B cell (primary cell): ENCODE results near the gene PTPN21. TPM values are rescaled to one million over a fixed set of nuclear protein-coding genes. Genes with fewer than 3 reads are reported as not detected.

Experiments used
- ATAC-seq: fragments of 200-7000 bp; cut with Tn5 transposase; one replicate; pipeline ENCODE4 v1.10.0; 2021; ENCODE audit warnings: low read depth, mild to moderate bottlenecking, moderate number of reproducible peaks, moderate library complexity
- CTCF ChIA-PET: fragments of 350-600 bp; sonication (Branson Sonifier 250); formaldehyde crosslinking; loops from one replicate; lab custom pipeline; 2021; ENCODE audit warnings: antibody characterized with exemption, inconsistent platforms; lab: Charles Lee
- POLR2A ChIA-PET: fragments of 350-600 bp; sonication (Branson Sonifier 250); formaldehyde crosslinking; loops from one replicate; lab custom pipeline; 2021; ENCODE audit warnings: antibody characterized with exemption; lab: Charles Lee
- DNase-seq: peaks from one replicate; pipeline ENCODE4 v3.0.0; 2013
- H2AFZ ChIP-seq: 2 replicates; pipeline ENCODE4 v1.6.1; 2012; ENCODE audit warnings: mild to moderate bottlenecking, low read depth, low read length; ENCODE audit not compliant: insufficient read depth, poor library complexity, severe bottlenecking
- H3K27ac ChIP-seq, 2 donors: 1 replicate in 1 of 2; 2 replicates in 1 of 2; pipeline ENCODE4 v1.5.1; 2012 to 2013; ENCODE audit warnings: low read length in 2 of 2, mild to moderate bottlenecking in 2 of 2, moderate library complexity in 1 of 2
- H3K27me3 ChIP-seq, 4 experiments: fragments of 200-600 bp in 1 of 4; sonication (generic) in 1 of 4; replicated peaks in 1 of 4; 1 replicate in 2 of 4; 2 replicates in 2 of 4; pipeline versions ENCODE4 v1.6.1 to v1.7.0; 2013 to 2016; ENCODE audit warnings: low read length in 3 of 4, mild to moderate bottlenecking in 2 of 4, mixed read lengths in 1 of 4, moderate library complexity in 1 of 4; ENCODE audit not compliant: insufficient read depth in 4 of 4, control insufficient read depth in 3 of 4; ENCODE audit errors: control extremely low read depth in 1 of 4
- H3K36me3 ChIP-seq, 2 experiments: replicated peaks in 1 of 2; 1 replicate in 1 of 2; 2 replicates in 1 of 2; pipeline versions ENCODE4 v1.6.1 to v1.7.1; 2013; ENCODE audit warnings: low read length in 1 of 2; ENCODE audit not compliant: insufficient read depth in 2 of 2, control insufficient read depth in 1 of 2; ENCODE audit errors: control extremely low read depth in 1 of 2, extremely low read depth in 1 of 2
- H3K4me1 ChIP-seq, 2 donors: fragments of 200-600 bp in 1 of 2; sonication (generic) in 1 of 2; 1 replicate in 1 of 2; 2 replicates in 1 of 2; pipeline versions ENCODE4 v1.5.1 to v1.6.1; 2013 to 2017; ENCODE audit warnings: low read length in 2 of 2; ENCODE audit not compliant: control insufficient read depth in 2 of 2, insufficient read depth in 2 of 2
- H3K4me2 ChIP-seq: replicated peaks from 2 replicates; pipeline ENCODE3; 2012; ENCODE audit warnings: mild to moderate bottlenecking, low read depth, low read length; ENCODE audit not compliant: poor library complexity, severe bottlenecking
- H3K4me3 ChIP-seq, 5 experiments: fragments of 200-600 bp in 1 of 5; sonication (generic) in 1 of 5; 1 replicate in 3 of 5; 2 replicates in 2 of 5; pipeline versions ENCODE4 v1.5.1 to v1.7.0; 2011 to 2016; ENCODE audit warnings: low read length in 4 of 5, mild to moderate bottlenecking in 4 of 5, low read depth in 2 of 5, control low read depth in 1 of 5, moderate library complexity in 1 of 5; ENCODE audit not compliant: insufficient read depth in 1 of 5; ENCODE audit errors: control extremely low read depth in 1 of 5, extremely low read depth in 1 of 5
- H3K79me2 ChIP-seq: fragments of 200-600 bp; sonication (generic); one replicate; pipeline ENCODE4 v1.6.0; 2016; ENCODE audit warnings: low read length; ENCODE audit not compliant: control insufficient read depth, insufficient read depth
- H3K9ac ChIP-seq: fragments of 200-600 bp; sonication (generic); 2 replicates; pipeline ENCODE4 v1.6.1; 2017; ENCODE audit warnings: mild to moderate bottlenecking, low read length, moderate library complexity
- H3K9me3 ChIP-seq, 3 donors: one replicate each; pipeline versions ENCODE4 v1.6.1 to v1.7.1; 2013; ENCODE audit warnings: low read length in 2 of 3; ENCODE audit not compliant: control insufficient read depth in 2 of 3, insufficient read depth in 1 of 3; ENCODE audit errors: control extremely low read depth in 1 of 3
- H4K20me1 ChIP-seq: 2 replicates; pipeline ENCODE4 v1.6.0; 2012; ENCODE audit warnings: mild to moderate bottlenecking, low read length; ENCODE audit not compliant: insufficient read depth, control insufficient read depth, poor library complexity, severe bottlenecking
- H3K27ac Mint-ChIP-seq: one replicate; pipeline ENCODE4 v1.8.0; 2021; ENCODE audit warnings: mixed read lengths
- H3K27me3 Mint-ChIP-seq: one replicate; pipeline ENCODE4 v1.8.0; 2021; ENCODE audit warnings: mixed read lengths
- H3K4me1 Mint-ChIP-seq: one replicate; pipeline ENCODE4 v1.8.0; 2021; ENCODE audit warnings: mixed read lengths
- H3K4me3 Mint-ChIP-seq: one replicate; pipeline ENCODE4 v1.8.0; 2021; ENCODE audit warnings: mixed read lengths
- H3K9me3 Mint-ChIP-seq: one replicate; pipeline ENCODE4 v1.8.0; 2022; ENCODE audit warnings: mixed read lengths; ENCODE audit not compliant: insufficient read depth
- EZH2 ChIP-seq: IDR thresholded peaks from 2 replicates; pipeline ENCODE4 v1.6.1; 2012; ENCODE audit warnings: borderline replicate concordance, low read depth, mild to moderate bottlenecking, moderate library complexity, low read length; ENCODE audit not compliant: insufficient read depth, poor library complexity, severe bottlenecking
- WGBS: methylation state at CpG from one replicate; pipeline ENCODE4 v1.1.5; 2013; ENCODE audit warnings: missing lambda C conversion rate; ENCODE audit not compliant: insufficient coverage; 5-methylcytosine and 5-hydroxymethylcytosine counted together
- intact Hi-C: fragments of 100-400 bp; cut with micrococcal nuclease; formaldehyde crosslinking; loops from one replicate; pipeline ENCODE4 v1.10.0; 2022
- polyA plus RNA-seq: library from polyadenylated mRNA; depleted of rRNA; stranded (reverse); fragments of >200 nt; gene quantifications from 2 replicates; pipeline ENCODE4 v1.2.3, GENCODE V29; 2012
- total RNA-seq, 2 donors: library from RNA; stranded (reverse); fragments of 120-200 nt in 1 of 2; gene quantifications; 1 replicate in 1 of 2; 2 replicates in 1 of 2; pipeline versions ENCODE4 v1.2.3 to v1.2.4, GENCODE V29; 2013 to 2022
- TF ChIP-seq, protein P1 (sequence below): fragments of 200-600 bp; IDR thresholded peaks from one replicate; pipeline ENCODE4 v1.8.0; 2022; ENCODE audit warnings: antibody characterized with exemption, mild to moderate bottlenecking

PTPN21 gene
- total and polyA plus RNA-seq, 2 donors (not counting 1 experiment from before 2014, with no cell fraction given): not detected

DNA sequence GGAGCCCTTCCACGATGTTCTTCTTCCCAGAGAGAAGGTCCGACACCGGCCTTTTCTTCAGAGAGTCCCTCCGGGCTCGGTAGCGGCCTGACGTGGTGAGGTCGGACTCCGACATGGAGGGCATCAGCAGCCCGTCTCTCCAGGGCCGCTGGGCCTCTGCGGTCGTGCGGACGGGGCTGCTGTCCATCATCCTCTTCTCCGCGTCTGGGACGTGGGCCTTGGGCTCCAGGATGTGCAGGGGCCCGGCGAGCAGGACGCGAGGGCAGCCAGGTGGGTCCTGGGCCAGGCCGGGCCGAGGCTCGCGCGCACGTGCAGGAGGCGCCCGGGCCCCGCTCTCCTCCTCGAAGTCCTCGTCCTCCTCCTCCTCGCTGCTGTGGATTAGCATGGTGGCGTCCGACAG lies 75.9 kb downstream of the PTPN21 start:
- H3K27me3 ChIP-seq: peaks cover 0 to 6% (median 0%) of the 10 kb centered on the region in 4 experiments
- no peak overlapping the region for H3K4me2 ChIP-seq
- H3K27me3 Mint-ChIP-seq: peaks cover 20% of the 10 kb centered on the region
- no peaks in the 10 kb centered on the region for H3K36me3 ChIP-seq
- H2AFZ ChIP-seq: no peak overlapping the region
- no peak overlapping the region for H3K27ac ChIP-seq
- peaks cover 0 to 10% (median 0%) of the 10 kb centered on the region in 3 donors for H3K9me3 ChIP-seq
- DNase-seq: no peak
- no peak overlapping the region for H3K4me3 ChIP-seq
- no peak overlapping the region for H3K4me3 Mint-ChIP-seq
- intact Hi-C loops: no loop called here
- no peaks in the 10 kb centered on the region for H3K4me1 ChIP-seq
- H3K79me2 ChIP-seq: no peaks in the 10 kb centered on the region
- no peak overlapping the region for H3K27ac Mint-ChIP-seq
- no peaks in the 10 kb centered on the region for H3K9me3 Mint-ChIP-seq
- POLR2A ChIA-PET: no interaction called here
- H3K4me1 Mint-ChIP-seq: no peaks in the 10 kb centered on the region
- 97% methylated on average over 36 of the region's 36 CpGs for WGBS
- CTCF ChIA-PET: no interaction called here
- no peaks in the 10 kb centered on the region for H4K20me1 ChIP-seq
- TF ChIP-seq, protein P1, sequence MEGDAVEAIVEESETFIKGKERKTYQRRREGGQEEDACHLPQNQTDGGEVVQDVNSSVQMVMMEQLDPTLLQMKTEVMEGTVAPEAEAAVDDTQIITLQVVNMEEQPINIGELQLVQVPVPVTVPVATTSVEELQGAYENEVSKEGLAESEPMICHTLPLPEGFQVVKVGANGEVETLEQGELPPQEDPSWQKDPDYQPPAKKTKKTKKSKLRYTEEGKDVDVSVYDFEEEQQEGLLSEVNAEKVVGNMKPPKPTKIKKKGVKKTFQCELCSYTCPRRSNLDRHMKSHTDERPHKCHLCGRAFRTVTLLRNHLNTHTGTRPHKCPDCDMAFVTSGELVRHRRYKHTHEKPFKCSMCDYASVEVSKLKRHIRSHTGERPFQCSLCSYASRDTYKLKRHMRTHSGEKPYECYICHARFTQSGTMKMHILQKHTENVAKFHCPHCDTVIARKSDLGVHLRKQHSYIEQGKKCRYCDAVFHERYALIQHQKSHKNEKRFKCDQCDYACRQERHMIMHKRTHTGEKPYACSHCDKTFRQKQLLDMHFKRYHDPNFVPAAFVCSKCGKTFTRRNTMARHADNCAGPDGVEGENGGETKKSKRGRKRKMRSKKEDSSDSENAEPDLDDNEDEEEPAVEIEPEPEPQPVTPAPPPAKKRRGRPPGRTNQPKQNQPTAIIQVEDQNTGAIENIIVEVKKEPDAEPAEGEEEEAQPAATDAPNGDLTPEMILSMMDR: no peak
- no peak for TF ChIP-seq EZH2
- ATAC-seq: no peak
- H3K9ac ChIP-seq: no peak overlapping the region

DNA sequence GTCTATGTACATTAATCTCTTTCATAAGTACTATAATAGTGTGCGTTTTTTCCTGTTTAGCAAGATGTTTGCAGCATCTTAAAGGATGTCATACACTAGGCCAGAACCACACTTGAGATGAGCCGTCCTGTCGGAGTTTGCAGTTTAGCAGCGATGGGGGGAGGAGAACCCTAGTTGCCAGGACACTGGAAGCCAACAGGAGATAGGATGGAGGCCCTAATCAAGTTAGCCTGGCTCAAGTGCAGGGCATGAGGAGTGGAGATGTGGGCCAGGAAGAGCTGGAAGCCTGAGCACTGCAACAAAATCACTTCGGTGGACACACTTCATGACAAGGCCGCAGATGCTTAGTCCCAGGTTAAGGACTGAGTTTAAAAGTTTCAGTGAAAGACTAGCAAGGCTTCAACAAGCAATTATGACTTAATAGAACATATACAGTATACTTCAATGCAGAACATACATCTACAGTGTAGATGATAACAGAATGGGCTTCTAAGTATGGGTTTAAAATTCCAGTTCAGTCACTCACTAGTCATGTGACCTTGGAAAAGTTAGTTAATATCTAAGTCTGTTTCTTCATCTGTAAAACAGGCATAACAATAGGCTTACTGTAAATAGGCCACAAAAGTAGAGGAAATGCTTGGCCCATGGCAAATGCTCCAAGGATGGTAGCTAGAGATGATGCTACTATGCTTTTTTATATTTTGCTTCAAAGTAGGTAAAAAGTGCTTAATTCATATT lies 77.1 kb downstream of the PTPN21 start:
- no peaks in the 10 kb centered on the region for H3K36me3 ChIP-seq
- H3K4me3 ChIP-seq: no peak overlapping the region
- H3K79me2 ChIP-seq: no peaks in the 10 kb centered on the region
- H3K4me1 ChIP-seq: no peaks in the 10 kb centered on the region
- no peak overlapping the region for H3K27ac Mint-ChIP-seq
- peaks cover 0 to 6% (median 0%) of the 10 kb centered on the region in 4 experiments for H3K27me3 ChIP-seq
- no peak overlapping the region for H2AFZ ChIP-seq
- TF ChIP-seq EZH2: no peak
- TF ChIP-seq, protein P1: no peak
- no peaks in the 10 kb centered on the region for H4K20me1 ChIP-seq
- ChIA-PET CTCF (no interaction called here), POLR2A (no interaction called here)
- no peak for DNase-seq
- WGBS: 89% methylated on average over 3 of the region's 6 CpGs
- H3K9me3 ChIP-seq: peaks cover 0 to 10% (median 0%) of the 10 kb centered on the region in 3 donors
- no peak overlapping the region for H3K27ac ChIP-seq
- H3K27me3 Mint-ChIP-seq: peaks cover 12% of the 10 kb centered on the region
- H3K4me2 ChIP-seq: no peak overlapping the region
- no peaks in the 10 kb centered on the region for H3K9me3 Mint-ChIP-seq
- no peaks in the 10 kb centered on the region for H3K4me1 Mint-ChIP-seq
- intact Hi-C loops: no loop called here
- H3K9ac ChIP-seq: no peak overlapping the region
- H3K4me3 Mint-ChIP-seq: no peak overlapping the region
- ATAC-seq: no peak
